ENCODE measurements around the gene GLS.
"Not testable (repeated sequence)": the region's sequence is repeated elsewhere in the genome, so short reads cannot be mapped to it uniquely, and the experiment has no call there.

GLS gene

DNA sequence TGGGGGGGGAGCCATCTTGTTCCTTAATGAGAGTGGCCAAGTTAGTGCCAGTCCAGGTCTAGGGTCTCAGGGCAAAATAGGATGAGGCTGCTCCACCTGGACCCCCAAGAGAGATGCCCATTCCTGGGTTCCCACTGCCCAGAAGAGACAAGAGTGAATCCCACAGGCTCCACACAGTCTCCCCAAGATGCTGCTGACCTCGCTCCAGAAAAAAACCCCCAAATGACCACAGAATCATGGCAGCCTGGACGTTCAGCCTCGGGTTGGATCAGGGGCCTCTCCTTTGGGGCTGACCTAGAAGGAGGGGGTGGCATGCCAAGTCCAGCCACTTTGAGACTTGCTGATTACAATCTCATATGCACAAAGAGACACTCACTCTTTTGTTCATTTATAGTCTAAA, 108.3 kb downstream of the GLS start:
- FAIRE-seq, result no peak
- no peak for DNase-seq (ENCODE audit: insufficient read length, low spot score)
- no peak for TF ChIP-seq CTCF (IDR thresholded peaks at IDR 0.05; ENCODE audit: insufficient read depth, missing control alignments)

DNA sequence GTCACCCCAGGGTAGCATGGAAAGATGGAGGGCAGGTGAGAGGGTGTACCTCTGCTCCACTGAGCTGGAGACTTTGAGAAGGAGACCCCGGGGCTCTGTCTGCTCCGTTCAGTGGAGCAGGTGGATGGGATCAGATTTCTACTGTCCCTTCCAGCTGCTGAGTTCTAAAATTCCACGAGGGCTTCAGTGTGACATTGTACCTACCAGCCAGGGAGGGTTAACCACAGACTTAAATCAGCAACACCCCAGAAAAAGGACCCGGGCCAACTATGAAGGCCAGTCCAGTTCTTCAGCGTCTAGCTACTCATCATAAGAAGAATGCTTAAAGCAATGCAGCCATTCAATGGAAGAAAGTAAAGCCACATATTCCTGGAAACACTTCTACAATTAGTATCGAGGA, 109.5 kb downstream of the GLS start:
- FAIRE-seq, result no peak
- no peak for DNase-seq (ENCODE audit: insufficient read length, low spot score)
- no peak for TF ChIP-seq CTCF (IDR thresholded peaks at IDR 0.05; ENCODE audit: insufficient read depth, missing control alignments)

DNA sequence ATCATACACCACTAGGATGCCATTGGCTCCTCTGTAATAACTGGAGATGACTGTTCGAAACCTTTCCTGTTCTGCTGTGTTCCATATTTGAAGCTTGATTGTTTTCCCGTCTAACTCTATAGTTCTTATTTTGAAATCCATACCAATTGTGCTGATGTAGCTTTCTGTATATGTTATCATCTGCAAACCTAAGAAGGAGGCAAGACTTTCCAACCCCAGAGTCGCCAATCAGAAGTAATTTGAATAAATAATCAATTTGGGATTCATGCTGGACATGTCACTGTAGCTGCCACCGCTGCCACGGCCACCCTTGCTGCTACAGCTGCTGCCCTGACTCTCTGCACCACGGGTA, 112.6 kb downstream of the GLS start:
- no peak for TF ChIP-seq CTCF (IDR thresholded peaks at IDR 0.05; ENCODE audit: insufficient read depth, missing control alignments)
- FAIRE-seq (no peak), DNase-seq (ENCODE audit: insufficient read length, low spot score) (no peak)

GRCh38 chr2:190994148-190994547, 113.5 kb downstream of the GLS start:
- FAIRE-seq (no peak), DNase-seq (ENCODE audit: insufficient read length, low spot score) (no peak)
- TF ChIP-seq CTCF (IDR thresholded peaks at IDR 0.05; ENCODE audit: insufficient read depth, missing control alignments), result no peak

- FAIRE-seq, result not testable (repeated sequence)
Measured at GRCh38 chr2:190995315-190995714, 114.7 kb downstream of the GLS start.

DNA sequence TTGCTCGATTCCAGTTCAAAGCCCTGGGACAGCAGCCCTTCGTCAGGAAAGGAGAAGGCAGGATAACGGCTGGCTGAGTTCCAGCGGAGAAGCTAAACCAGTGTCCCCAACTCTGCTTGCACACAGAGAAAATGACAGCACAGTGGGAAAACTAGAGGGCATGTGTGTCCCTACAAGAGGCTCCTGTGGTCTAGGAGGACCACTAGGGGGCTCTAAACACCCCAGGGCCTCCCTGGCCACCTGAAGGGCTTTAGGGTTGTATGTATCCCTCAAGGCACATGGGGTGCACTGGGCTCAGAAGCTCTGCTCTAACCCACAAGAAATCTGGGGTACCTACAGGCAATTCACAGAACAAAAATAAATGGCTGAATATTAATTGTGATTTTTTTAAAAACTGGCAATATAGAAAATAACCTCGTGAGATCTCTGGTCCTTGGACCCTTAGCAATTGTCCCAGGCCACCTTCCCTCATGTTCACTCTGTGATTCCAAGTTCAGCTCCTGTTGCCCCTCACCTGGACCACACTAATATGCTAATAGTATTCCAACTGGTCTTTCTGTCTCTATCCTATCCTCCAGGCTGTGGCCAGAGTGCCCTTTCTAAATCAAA, 115.8 kb downstream of the GLS start:
- TF ChIP-seq CTCF (IDR thresholded peaks at IDR 0.05; ENCODE audit: insufficient read depth, missing control alignments), result peak; percentile 63
- FAIRE-seq (no peak), DNase-seq (ENCODE audit: insufficient read length, low spot score) (peak; percentile 49)

More at GRCh38 chr2:190995315-190995714, 114.7 kb downstream of the GLS start:
- not testable (repeated sequence) for DNase-seq (ENCODE audit: insufficient read length, low spot score)

DNA sequence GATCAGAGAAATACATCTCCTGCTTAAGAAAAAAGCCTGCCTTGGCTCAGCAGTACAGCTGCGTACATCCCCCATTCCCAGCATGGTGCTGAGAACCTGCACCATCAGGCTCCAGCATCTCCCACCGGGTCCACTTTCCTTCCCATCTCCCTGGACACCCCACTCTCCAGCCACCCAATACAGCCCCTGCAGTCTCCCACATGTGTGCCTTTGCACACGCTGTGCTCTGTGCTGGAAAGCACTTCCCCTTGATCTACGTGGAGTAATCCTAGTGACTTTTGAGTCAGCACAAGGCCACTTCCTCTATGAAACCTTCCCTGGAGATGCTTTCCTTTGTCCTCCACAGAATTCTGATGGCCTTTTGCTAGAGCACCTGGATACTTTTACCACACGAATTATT, 116.3 kb downstream of the GLS start:
- no peak for TF ChIP-seq CTCF (IDR thresholded peaks at IDR 0.05; ENCODE audit: insufficient read depth, missing control alignments)
- DNase-seq (ENCODE audit: insufficient read length, low spot score), result no peak

More for the DNA sequence above, 116.3 kb downstream of the GLS start:
- no peak for FAIRE-seq
